ENCODE results near the gene FAM107B. TPM values are rescaled to one million over a fixed set of nuclear protein-coding genes. Genes with fewer than 3 reads are reported as not detected.

FAM107B gene
- total and polyA plus RNA-seq, 2 of the 13 experiments (the other 11 are each of a cell fraction or from before 2014, with no cell fraction given) = 15.7 to 24.8 TPM

- FAIRE-seq = no peak
- ChIA-PET CTCF (ENCODE audit: low intra/inter-chr PET ratio, low total read pairs) (no interaction called here), POLR2A (no interaction called here)
- Histone ChIP-seq H3K4me2 (ENCODE audit: low read depth, low read length) (no peak overlapping the region), H3K9ac (ENCODE audit: insufficient read depth, low read depth, low read length) (no peak overlapping the region), H4K20me1 (ENCODE audit: insufficient read depth, low read length) (no peaks in the 10 kb centered on the region), H3K79me2 (ENCODE audit: insufficient read depth, low read length) (no peaks in the 10 kb centered on the region), H3K36me3 (replicated peaks in 1 of 2; ENCODE audit: control insufficient read depth in 1 of 2, insufficient read depth in 2 of 2, low read length in 2 of 2) (no peaks in the 10 kb centered on the region), H3K9me3 (ENCODE audit: low read length) (no peaks in the 10 kb centered on the region), H3K4me1 (ENCODE audit: insufficient read depth, low read length) (no peaks in the 10 kb centered on the region), H2AFZ (ENCODE audit: low read length) (no peak overlapping the region), H3K27me3 (ENCODE audit: control insufficient read depth in 1 of 2, insufficient read depth in 2 of 2, low read length in 2 of 2) (peaks cover 3 to 46% of the 10 kb centered on the region in 2 experiments; a peak in 3 of 5 replicates), H3K27ac (ENCODE audit: extremely low read length, insufficient read depth, low read length) (no peak overlapping the region), H3K4me3 (replicated peaks in 1 of 3; ENCODE audit: insufficient read depth in 1 of 3, low read depth in 2 of 3, low read length in 3 of 3) (no peak overlapping the region)
- intact Hi-C loops (cut with micrococcal nuclease; ENCODE audit: unreplicated experiment) = loop anchor here (5.0 to 10.0 kb wide), 2 partner anchors 283 to 691 kb away; no protein-coding TSS in a partner anchor
- in situ Hi-C loops (cut with HindIII; ENCODE audit: extremely low pct_ligation_motif_present, low pct_unique_long_range_greater_than_20kb) = loop anchor here (5.0 kb wide), 1 partner anchor 281 kb away; no protein-coding TSS in a partner anchor
- TF ChIP-seq ZNF180 (CRISPR knock-in tag; IDR thresholded peaks at IDR 0.05; ENCODE audit: borderline replicate concordance, low read depth) (no peak), FOXP4 (CRISPR knock-in tag; IDR thresholded peaks at IDR 0.05) (no peak), NFKBIZ (CRISPR knock-in tag; IDR thresholded peaks at IDR 0.05) (no peak), MEIS1 (CRISPR knock-in tag; IDR thresholded peaks at IDR 0.05; ENCODE audit: borderline replicate concordance) (no peak), ZNF207 (IDR thresholded peaks at IDR 0.05; ENCODE audit: borderline replicate concordance) (no peak), ZNF256 (CRISPR knock-in tag; conservative IDR thresholded peaks at IDR 0.05) (no peak)
- no peak for DNase-seq (ENCODE audit: low spot score)
- no TSS peak for BruUV-seq (replicated peaks)
- no peak for ATAC-seq
- 42% methylated on average over 7 of the region's 7 CpGs for WGBS (ENCODE audit: low lambda C conversion rate)
Measured at GRCh38 chr10:14478201-14478600, 296.5 kb downstream of the FAM107B start.

- H3K9me3 ChIP-seq (ENCODE audit: low read length) = no peaks in the 10 kb centered on the region
- no peaks in the 10 kb centered on the region for H3K36me3 ChIP-seq (replicated peaks in 1 of 2; ENCODE audit: control insufficient read depth in 1 of 2, insufficient read depth in 2 of 2, low read length in 2 of 2)
- no peaks in the 10 kb centered on the region for H3K79me2 ChIP-seq (ENCODE audit: insufficient read depth, low read length)
- H3K9ac ChIP-seq (ENCODE audit: insufficient read depth, low read depth, low read length) = no peak overlapping the region
- H3K4me1 ChIP-seq (ENCODE audit: insufficient read depth, low read length) = no peaks in the 10 kb centered on the region
- H3K4me3 ChIP-seq (replicated peaks in 1 of 3; ENCODE audit: insufficient read depth in 1 of 3, low read depth in 2 of 3, low read length in 3 of 3) = no peak overlapping the region
- H3K27me3 ChIP-seq (ENCODE audit: control insufficient read depth in 1 of 2, insufficient read depth in 2 of 2, low read length in 2 of 2) = peaks cover 3 to 52% of the 10 kb centered on the region in 2 experiments; a peak in 3 of 5 replicates
- FAIRE-seq = no peak
- ChIA-PET POLR2A (no interaction called here), CTCF (ENCODE audit: low intra/inter-chr PET ratio, low total read pairs) (no interaction called here)
- no peak overlapping the region for H3K4me2 ChIP-seq (ENCODE audit: low read depth, low read length)
- no peaks in the 10 kb centered on the region for H4K20me1 ChIP-seq (ENCODE audit: insufficient read depth, low read length)
- H2AFZ ChIP-seq (ENCODE audit: low read length) = no peak overlapping the region
- intact Hi-C loops (cut with micrococcal nuclease; ENCODE audit: unreplicated experiment) (loop anchor here (5.0 to 10.0 kb wide), 2 partner anchors 283 to 690 kb away; no protein-coding TSS in a partner anchor), in situ Hi-C loops (cut with HindIII; ENCODE audit: extremely low pct_ligation_motif_present, low pct_unique_long_range_greater_than_20kb) (loop anchor here (5.0 kb wide), 1 partner anchor 280 kb away; no protein-coding TSS in a partner anchor)
- 6% methylated on average over 4 of the region's 4 CpGs for WGBS (ENCODE audit: low lambda C conversion rate)
- DNase-seq (ENCODE audit: low spot score) = no peak
- no peak for ATAC-seq
- H3K27ac ChIP-seq (ENCODE audit: extremely low read length, insufficient read depth, low read length) = no peak overlapping the region
- no TSS peak for BruUV-seq (replicated peaks)
- TF ChIP-seq HOMEZ (CRISPR knock-in tag; IDR thresholded peaks at IDR 0.05; ENCODE audit: low read depth) = no peak
- no peak for TF ChIP-seq ZSCAN9 (CRISPR knock-in tag; IDR thresholded peaks at IDR 0.05; ENCODE audit: borderline replicate concordance)
- no peak for TF ChIP-seq PHB2 (IDR thresholded peaks at IDR 0.05; ENCODE audit: partially characterized antibody)
- TF ChIP-seq RELA (CRISPR knock-in tag; IDR thresholded peaks at IDR 0.05) = no peak
- no peak for TF ChIP-seq DDIT3 (CRISPR knock-in tag; IDR thresholded peaks at IDR 0.05)
- no peak for TF ChIP-seq SRSF9 (IDR thresholded peaks at IDR 0.05; ENCODE audit: borderline replicate concordance, insufficient read depth, low read depth, low read length, poor library complexity, severe bottlenecking)
- TF ChIP-seq SKIL (CRISPR knock-in tag; IDR thresholded peaks at IDR 0.05; ENCODE audit: borderline replicate concordance) = no peak
Measured at GRCh38 chr10:14477408-14477710, 297.3 kb downstream of the FAM107B start.
